Inflammatory macrophage (primary cell): Measurements from ENCODE around the gene TGFBR3.

Source experiments
- DNase-seq, 2 donors: peaks; one replicate each; pipeline ENCODE4 v3.0.0-alpha.2; 2020 to 2022
- total RNA-seq, 18 experiments: gene quantifications; one replicate each; lab custom pipeline; 2026; ENCODE audit warnings: mixed read lengths in 6 of 18, inconsistent platforms in 2 of 18; lab: John Stamatoyannopoulos, UW

The TGFBR3 gene
- 0 to 2.3 (median 0.66) reads per million in 18 experiments for total RNA-seq

GRCh38 chr1:91885716-91886506, at the start of gene TGFBR3:
TSS of gene TGFBR3 (minus strand) at chr1:91886151. CDS start at chr1:91861531, 24,620 bp downstream.
- peak; percentile 20 to 43 for DNase-seq

DNA sequence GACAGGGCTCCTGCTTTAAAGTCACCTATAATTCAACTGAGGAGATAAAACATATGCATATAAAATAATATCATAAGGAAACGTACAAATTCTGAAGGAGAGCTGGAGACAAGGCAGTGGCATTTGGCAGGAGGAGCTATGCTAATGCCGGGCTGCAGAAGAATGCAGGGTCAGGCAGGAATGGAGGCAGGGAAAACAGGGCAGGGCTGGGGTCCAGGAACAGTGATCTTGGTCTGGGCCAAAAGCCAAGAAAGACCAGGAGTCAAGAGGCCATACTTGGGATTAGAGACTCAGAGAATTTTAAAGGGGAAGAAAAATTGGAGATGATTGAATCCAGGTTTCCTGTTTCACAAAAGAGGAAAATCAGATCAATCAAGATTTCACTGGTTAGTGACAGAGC, 43.3 kb upstream of the TGFBR3 start:
- no peak for DNase-seq

DNA sequence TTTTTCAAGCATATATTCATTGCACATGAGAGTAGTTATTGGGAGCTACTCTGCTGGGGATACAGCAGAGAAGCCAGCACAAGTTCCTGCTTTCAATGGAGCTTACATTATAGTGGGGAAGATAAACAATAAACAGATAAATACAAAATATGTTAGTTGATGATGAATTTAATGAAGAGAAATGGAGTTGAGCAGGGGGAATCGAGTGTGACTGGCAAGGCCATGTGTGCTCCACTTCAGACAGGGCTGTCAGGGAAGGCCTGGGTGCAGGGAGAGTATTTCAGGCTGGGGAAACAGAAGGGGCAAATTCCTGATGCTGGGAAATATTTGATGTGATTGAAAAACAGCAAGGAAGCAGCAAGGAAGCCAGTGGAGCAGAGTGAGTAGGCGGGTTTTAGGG, 42.1 kb upstream of the TGFBR3 start:
- no peak for DNase-seq

DNA sequence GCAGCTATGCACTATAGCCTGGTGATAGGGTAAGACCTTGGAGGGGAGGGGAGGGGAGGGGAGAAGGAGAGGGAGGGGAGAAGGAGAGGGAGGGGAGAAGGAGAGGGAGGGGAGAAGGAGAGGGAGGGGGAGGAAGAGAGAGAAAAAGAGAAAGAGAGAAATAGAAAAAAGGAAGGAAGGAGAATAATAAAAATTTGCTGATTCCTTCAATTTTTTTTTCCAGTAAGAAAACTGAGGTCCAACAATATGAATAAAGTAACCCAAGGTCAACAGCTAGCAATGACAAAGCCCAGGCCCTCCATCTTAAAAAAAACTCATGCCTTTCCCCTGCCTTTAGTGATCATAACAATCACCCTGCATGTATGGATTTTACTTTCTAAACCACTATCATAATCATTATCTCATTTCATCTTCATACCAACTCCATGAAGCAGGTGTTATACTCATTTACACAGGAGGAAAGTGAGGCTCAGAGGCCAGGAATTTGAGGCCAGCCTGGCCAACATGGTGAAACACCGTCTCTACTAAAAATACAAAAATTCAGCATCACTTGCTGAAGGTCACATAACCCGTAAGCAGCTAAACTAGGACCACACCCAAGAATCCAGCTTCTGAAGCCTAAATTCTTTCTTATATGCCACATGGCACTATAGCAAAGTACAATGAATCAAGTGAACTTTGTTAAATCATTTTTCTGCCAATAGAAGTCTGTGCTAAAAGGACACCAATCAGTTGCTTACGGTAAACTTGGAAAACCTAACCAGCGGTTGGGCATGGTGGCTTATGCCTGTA, 39.9 kb upstream of the TGFBR3 start:
- DNase-seq = no peak

DNA sequence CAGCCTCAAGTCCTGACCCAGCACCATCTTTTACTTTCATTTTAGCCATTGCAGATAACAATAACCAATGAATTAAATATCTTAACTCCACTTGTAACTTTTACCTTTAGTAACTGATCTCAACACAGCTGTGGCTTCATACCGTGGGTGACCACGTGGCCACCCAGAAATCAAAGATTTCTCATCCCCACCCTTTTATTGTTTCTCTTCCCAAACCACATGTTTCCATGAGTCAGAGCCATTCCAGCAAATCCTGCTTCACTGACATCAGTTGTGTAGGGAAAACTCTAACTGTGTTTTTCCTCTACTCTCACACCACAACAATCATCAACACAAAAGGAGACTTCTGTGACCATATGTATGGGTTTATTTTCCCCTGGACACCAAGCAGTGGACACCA, 38.2 kb upstream of the TGFBR3 start:
- DNase-seq = no peak

DNA sequence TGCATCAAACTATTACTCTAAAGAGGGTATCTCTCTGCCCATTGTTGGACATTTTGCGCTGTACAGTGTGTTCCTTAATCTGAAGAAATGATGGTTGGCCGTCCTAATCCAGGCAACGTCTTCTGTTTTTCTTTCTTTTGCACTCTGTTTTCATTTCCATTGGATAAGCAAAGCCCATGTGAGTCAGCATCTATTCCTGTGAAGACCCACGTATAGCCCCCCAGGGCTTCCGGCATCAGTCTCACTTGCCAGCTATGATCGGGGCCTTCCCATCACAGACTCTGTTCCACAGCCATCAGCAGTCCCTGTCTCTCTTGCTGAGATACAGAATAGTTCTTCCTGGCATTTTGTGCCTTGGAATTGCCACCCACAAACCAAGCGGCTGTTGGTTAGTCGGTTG, 34.0 kb upstream of the TGFBR3 start:
- no peak for DNase-seq

DNA sequence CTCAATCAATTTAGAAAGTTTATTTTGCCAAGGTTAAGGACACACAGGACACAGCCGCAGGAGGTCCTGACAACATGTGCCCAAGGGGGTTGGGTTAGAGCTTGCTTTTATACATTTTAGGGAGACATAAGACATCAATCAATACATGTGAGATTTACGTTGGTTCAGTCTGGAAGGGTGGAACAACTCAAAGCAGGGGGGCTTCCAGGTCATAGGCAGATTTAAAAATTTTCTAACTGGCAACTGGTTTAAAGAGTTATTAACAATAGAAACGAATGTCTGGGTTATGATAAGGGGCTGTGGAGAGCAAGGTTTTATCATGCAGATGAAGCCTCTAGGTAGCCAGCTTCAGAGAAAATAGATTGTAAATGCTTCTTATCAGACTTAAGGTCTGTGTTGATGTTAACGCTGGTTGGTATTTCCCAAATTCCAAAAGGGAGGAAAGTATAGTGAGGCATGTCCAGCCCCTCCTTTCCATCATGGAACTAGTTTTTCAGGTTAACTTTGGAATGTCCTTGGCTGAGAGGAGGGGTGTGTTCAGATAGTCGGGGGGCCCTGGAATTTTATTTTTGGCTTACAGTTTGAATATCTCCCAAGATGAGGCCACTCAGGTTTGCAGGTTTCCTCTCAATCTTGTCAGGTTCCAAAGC, 31.0 kb upstream of the TGFBR3 start:
- DNase-seq = no peak

GRCh38 chr1:91916046-91916445, 30.1 kb upstream of the TGFBR3 start:
- DNase-seq = no peak

GRCh38 chr1:91913018-91913417, 27.1 kb upstream of the TGFBR3 start:
- DNase-seq = no peak

GRCh38 chr1:91912266-91912665, 26.3 kb upstream of the TGFBR3 start:
- DNase-seq = no peak

- DNase-seq = no peak
Measured at GRCh38 chr1:91901231-91901630, 15.3 kb upstream of the TGFBR3 start.

DNA sequence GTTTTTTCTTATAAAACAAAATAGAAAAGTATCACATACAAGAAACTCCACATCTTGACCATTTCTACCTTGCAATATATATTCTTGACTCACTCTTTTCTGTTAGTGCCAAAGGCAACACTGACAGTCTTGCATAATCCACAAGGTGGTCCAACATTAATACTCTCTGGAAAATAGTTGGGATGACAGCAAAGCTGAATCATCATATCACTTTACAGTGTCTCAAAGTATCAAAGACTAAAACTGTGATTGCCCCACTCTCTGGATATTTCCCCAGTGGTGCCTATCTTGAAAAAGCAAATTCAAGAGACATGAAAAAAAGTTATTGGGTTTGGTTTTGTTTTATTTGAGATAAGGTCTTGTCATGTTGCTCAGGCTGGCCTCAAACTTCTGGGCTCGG, 14.6 kb upstream of the TGFBR3 start:
- DNase-seq = no peak

- no peak for DNase-seq
Measured at GRCh38 chr1:91897016-91897415, 11.1 kb upstream of the TGFBR3 start.

DNA sequence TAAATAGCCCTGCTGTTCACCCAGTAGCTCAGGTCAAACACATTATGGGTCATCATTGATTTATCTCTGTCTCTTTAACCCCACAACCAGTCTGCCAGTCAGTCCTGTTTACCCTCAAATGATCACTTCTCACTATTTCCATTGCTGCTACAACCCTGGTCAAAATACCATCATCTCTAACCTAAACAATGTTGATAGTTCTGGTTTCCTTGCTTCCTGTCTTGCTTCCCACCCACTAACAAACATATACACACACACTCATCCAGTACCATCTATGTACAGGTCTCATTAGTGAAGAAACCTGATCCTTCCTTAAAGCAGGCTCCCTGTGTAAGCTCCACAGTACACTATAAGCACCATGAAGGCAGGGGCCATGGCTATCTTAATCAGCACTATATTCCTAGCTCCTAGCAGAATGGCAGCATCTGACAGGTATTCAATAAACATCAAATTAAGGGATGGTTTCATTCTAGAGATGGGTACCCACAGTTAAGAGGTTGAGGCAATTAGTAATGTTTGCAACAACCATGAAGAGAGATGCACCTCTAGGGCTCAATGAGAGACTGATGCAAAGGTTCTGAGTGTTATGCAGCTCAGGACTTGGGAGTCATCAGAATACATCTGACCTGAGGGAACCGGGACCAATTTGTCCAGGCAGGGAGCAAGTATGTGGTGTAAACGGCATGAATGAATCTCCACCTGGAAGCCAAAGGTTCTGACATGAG, 10.0 kb upstream of the TGFBR3 start:
- DNase-seq = no peak

DNA sequence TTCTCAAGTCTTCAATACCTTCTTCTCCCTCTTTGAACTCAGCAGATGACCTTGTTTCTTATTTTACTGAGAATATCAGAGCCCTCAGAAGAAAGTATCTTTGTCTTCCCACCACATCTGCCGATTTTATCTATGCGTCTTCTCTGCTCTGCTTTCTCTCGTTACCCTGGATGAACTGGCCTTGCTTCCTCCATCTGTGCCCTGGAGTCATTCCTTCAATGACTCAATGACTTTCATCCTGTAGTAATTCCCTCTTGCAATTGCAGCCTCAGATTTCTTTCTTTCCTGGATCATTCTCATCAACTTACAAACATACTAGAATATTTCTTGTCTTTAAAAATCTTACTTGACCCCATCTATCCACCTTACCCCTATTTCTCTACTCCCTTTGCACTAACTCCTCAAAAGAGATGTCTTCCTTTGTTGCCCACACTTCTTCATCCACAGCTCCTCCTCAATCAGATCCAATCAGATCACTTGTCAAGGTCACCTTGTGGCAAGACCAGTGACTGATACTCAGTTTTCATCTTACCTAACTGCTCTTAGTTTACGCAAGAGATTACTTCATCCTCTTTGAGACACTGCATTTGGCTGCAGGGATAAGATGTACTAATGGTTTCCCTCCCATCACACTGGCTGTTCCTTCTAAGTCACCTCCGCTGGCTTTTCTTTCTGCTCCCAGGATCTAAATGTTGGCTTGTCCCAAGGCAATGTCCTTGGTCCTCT, 8.2 kb upstream of the TGFBR3 start:
- no peak for DNase-seq

- no peak for DNase-seq
Measured at GRCh38 chr1:91891969-91892368, 6.0 kb upstream of the TGFBR3 start.

DNA sequence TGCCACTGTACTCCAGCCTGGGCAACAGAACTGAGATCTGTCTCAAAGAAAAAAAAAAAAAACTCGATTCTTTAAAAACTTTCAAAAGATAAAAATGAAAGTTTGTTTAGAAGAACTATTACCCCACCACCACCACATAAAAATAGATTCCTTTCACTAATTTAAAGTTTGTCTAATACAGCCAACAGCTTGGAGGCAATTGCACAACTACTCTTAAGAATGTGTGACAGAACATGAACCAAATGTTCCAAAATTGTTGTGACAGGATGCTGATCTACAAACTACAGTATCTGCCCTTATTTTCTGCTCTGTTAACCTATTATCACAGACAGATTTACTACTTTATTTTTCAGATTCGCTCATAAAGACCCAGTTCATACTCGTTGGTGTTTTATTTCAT, 5.5 kb upstream of the TGFBR3 start:
- no peak for DNase-seq

DNA sequence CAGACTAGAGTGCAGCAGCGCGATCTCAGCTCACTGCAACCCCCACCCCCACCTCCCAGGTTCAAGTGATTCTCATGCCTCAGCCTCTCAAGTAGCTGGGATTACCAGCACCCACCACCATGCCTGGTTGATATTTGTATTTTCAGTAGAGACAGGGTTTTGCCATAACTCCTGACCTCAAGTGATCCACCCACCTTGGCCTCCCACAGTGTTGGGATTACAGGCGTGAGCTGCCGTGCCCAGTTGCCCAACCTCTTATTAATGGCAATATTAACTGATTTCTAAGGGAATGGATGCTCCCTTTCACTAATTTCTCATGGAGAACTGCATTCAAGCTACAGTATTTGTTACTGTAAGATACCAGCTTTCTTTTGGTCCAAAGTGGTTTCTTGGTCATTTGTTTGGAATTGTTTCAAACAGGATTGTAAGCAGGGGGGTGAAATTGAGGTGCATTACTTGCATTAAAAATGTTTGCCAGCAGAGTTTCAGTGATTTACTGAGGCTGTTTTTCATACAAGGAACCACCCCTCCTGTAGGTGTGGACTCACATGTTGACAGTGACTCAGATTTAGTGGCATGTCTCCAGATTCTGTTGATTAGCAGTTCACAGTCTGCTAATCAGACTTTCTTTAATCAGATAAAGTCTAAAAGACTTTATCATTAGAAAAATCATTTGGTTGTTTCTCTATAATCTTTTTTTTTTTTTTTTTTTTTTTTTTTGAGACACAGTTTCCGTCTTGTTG, 3.9 kb upstream of the TGFBR3 start:
- no peak for DNase-seq

DNA sequence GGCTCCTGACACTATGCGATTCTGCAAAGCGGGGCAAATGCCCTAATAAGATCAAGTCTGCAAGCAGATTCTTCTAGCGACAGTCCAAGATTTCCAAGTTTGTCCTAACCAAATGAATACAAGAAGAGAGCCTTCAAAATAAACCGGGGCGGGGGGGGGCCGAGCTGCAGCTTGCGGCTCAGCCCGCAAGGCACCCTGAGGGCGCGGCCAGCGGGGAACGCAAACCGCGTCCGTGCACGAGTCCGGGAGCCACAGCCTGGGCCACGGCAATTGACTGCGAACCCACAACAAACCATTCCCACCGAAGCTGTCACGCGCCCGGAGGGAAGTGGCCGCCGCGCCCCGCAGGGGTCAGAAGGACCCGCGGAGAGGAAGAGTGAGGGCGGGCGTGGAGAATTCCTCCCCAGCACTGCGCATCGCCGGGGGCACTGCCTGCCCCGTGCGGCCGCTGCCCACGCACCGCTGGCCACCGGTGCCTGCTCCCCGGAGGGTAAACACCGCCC, 687 bp downstream of the TGFBR3 start:
- peak in 1 of 2 donors; percentile 6 for DNase-seq

- DNase-seq = no peak
Measured at GRCh38 chr1:91884459-91885212, 1.3 kb downstream of the TGFBR3 start.
